Karpas-422 (cell line): Measurements from ENCODE around the gene NKTR. TPM values are rescaled to one million over a fixed set of nuclear protein-coding genes. Genes with fewer than 3 reads are reported as not detected.

Source experiments
- DNase-seq: peaks from one replicate; pipeline ENCODE4 v3.0.0-alpha.2; 2015
- H2AFZ ChIP-seq: fragments of 200-600 bp; sonication (generic); 2 replicates; pipeline ENCODE4 v1.6.1; 2014; ENCODE audit warnings: antibody characterized with exemption, low read length, mixed read lengths
- H3K27ac ChIP-seq: fragments of 200-600 bp; sonication (generic); 2 replicates; pipeline ENCODE4 v1.5.1; 2014; ENCODE audit warnings: mild to moderate bottlenecking, low read length, moderate library complexity
- H3K27me3 ChIP-seq: fragments of 200-600 bp; sonication (generic); 2 replicates; pipeline ENCODE4 v1.6.1; 2014; ENCODE audit warnings: low read length, mixed read lengths
- H3K36me3 ChIP-seq: fragments of 200-600 bp; sonication (generic); 2 replicates; pipeline ENCODE4 v1.6.1; 2014; ENCODE audit warnings: low read length, mixed read lengths; ENCODE audit not compliant: insufficient read depth
- H3K4me1 ChIP-seq: fragments of 200-600 bp; sonication (generic); 2 replicates; pipeline ENCODE4 v1.6.1; 2014; ENCODE audit warnings: mild to moderate bottlenecking, low read length, mixed read lengths
- H3K4me2 ChIP-seq: fragments of 200-600 bp; sonication (generic); 2 replicates; pipeline ENCODE4 v1.6.1; 2014; ENCODE audit warnings: low read length, low read depth, mild to moderate bottlenecking; ENCODE audit not compliant: poor library complexity, severe bottlenecking
- H3K4me3 ChIP-seq: fragments of 200-600 bp; sonication (generic); 2 replicates; pipeline ENCODE4 v1.5.1; 2014; ENCODE audit warnings: mild to moderate bottlenecking, antibody characterized with exemption, low read length, mixed read lengths
- H3K79me2 ChIP-seq: fragments of 200-600 bp; sonication (generic); 2 replicates; pipeline ENCODE4 v1.6.1; 2014; ENCODE audit warnings: mild to moderate bottlenecking, low read length, mixed read lengths
- H3K9ac ChIP-seq: fragments of 200-600 bp; sonication (generic); 2 replicates; pipeline ENCODE4 v1.6.0; 2014; ENCODE audit warnings: low read length
- H3K9me2 ChIP-seq: fragments of 200-600 bp; sonication (generic), shearing (Covaris generic); replicated peaks from 2 replicates; pipeline ENCODE4 v1.6.0; 2014; ENCODE audit warnings: mild to moderate bottlenecking, low read length, moderate library complexity; ENCODE audit not compliant: insufficient read depth
- H3K9me3 ChIP-seq: fragments of 300-700, 200-600 bp; sonication (generic); 2 replicates; pipeline ENCODE4 v1.6.1; 2014; ENCODE audit warnings: low read length, mixed read lengths
- H4K20me1 ChIP-seq: fragments of 200-600 bp; sonication (generic); 2 replicates; pipeline ENCODE4 v1.6.1; 2014; ENCODE audit warnings: mild to moderate bottlenecking, antibody characterized with exemption, low read length, low read depth; ENCODE audit not compliant: insufficient read depth
- total RNA-seq: library from RNA; depleted of rRNA; stranded (reverse); fragments of >200 nt; shearing (Covaris generic); gene quantifications from 2 replicates; pipeline ENCODE4 v1.2.3, GENCODE V29; 2014; ENCODE audit warnings: low replicate concordance

NKTR gene
- total RNA-seq, 1 experiment from 2014 or later, result 178 TPM

GRCh38 chr3:42685891-42686820 is 85.7 kb downstream of the NKTR start:
- Histone ChIP-seq H3K27ac (no peak overlapping the region), H3K4me3 (no peak overlapping the region), H3K9me3 (no peaks in the 10 kb centered on the region), H3K79me2 (no peaks in the 10 kb centered on the region), H3K27me3 (no peaks in the 10 kb centered on the region), H4K20me1 (no peaks in the 10 kb centered on the region), H3K9ac (no peak overlapping the region), H3K4me1 (no peaks in the 10 kb centered on the region), H3K4me2 (no peak overlapping the region), H3K9me2 (no peaks in the 10 kb centered on the region), H2AFZ (no peak overlapping the region), H3K36me3 (no peaks in the 10 kb centered on the region)
- DNase-seq, result no peak

- H3K4me1 ChIP-seq, result no peaks in the 10 kb centered on the region
- H3K9ac ChIP-seq, result no peak overlapping the region
- H3K27ac ChIP-seq, result no peak overlapping the region
- H3K27me3 ChIP-seq, result no peaks in the 10 kb centered on the region
- no peaks in the 10 kb centered on the region for H3K79me2 ChIP-seq
- no peak for DNase-seq
- H4K20me1 ChIP-seq, result no peaks in the 10 kb centered on the region
- no peaks in the 10 kb centered on the region for H3K9me3 ChIP-seq
- H3K4me3 ChIP-seq, result no peak overlapping the region
- H2AFZ ChIP-seq, result no peak overlapping the region
- no peaks in the 10 kb centered on the region for H3K36me3 ChIP-seq
- no peaks in the 10 kb centered on the region for H3K9me2 ChIP-seq
- H3K4me2 ChIP-seq, result no peak overlapping the region
Measured at GRCh38 chr3:42686832-42687650, 86.6 kb downstream of the NKTR start.

GRCh38 chr3:42688016-42688415 is 87.5 kb downstream of the NKTR start:
- Histone ChIP-seq H3K27ac (no peak overlapping the region), H2AFZ (no peak overlapping the region), H3K9ac (no peak overlapping the region), H3K36me3 (no peaks in the 10 kb centered on the region), H3K27me3 (no peaks in the 10 kb centered on the region), H4K20me1 (no peaks in the 10 kb centered on the region), H3K9me3 (no peaks in the 10 kb centered on the region), H3K4me1 (no peaks in the 10 kb centered on the region), H3K4me3 (no peak overlapping the region), H3K9me2 (no peaks in the 10 kb centered on the region), H3K79me2 (no peaks in the 10 kb centered on the region), H3K4me2 (no peak overlapping the region)
- DNase-seq, result no peak

- Histone ChIP-seq H3K79me2 (no peaks in the 10 kb centered on the region), H3K9ac (no peak overlapping the region), H2AFZ (no peak overlapping the region), H3K27me3 (no peaks in the 10 kb centered on the region), H3K4me2 (no peak overlapping the region), H3K9me3 (no peaks in the 10 kb centered on the region), H3K4me1 (no peaks in the 10 kb centered on the region), H3K4me3 (no peak overlapping the region), H3K9me2 (no peaks in the 10 kb centered on the region), H3K36me3 (no peaks in the 10 kb centered on the region), H3K27ac (no peak overlapping the region), H4K20me1 (no peaks in the 10 kb centered on the region)
- DNase-seq, result no peak
Measured at GRCh38 chr3:42688487-42689420, 88.3 kb downstream of the NKTR start.

- DNase-seq, result no peak
- H3K36me3 ChIP-seq, result no peaks in the 10 kb centered on the region
Measured at GRCh38 chr3:42689421-42690014, 89.0 kb downstream of the NKTR start.

GRCh38 chr3:42690191-42690590 is 89.7 kb downstream of the NKTR start:
- Histone ChIP-seq H3K4me2 (no peak overlapping the region), H3K9me2 (no peaks in the 10 kb centered on the region), H3K4me3 (no peak overlapping the region), H3K9ac (no peak overlapping the region), H3K9me3 (no peaks in the 10 kb centered on the region), H3K79me2 (no peaks in the 10 kb centered on the region), H2AFZ (no peak overlapping the region), H4K20me1 (no peaks in the 10 kb centered on the region), H3K27me3 (no peaks in the 10 kb centered on the region), H3K27ac (no peak overlapping the region), H3K36me3 (no peaks in the 10 kb centered on the region), H3K4me1 (no peaks in the 10 kb centered on the region)
- no peak for DNase-seq

More at GRCh38 chr3:42689421-42690014, 89.0 kb downstream of the NKTR start:
- H4K20me1 ChIP-seq, result no peaks in the 10 kb centered on the region
- no peaks in the 10 kb centered on the region for H3K9me2 ChIP-seq
- H3K27me3 ChIP-seq, result no peaks in the 10 kb centered on the region
- H3K9me3 ChIP-seq, result no peaks in the 10 kb centered on the region
- no peak overlapping the region for H3K4me3 ChIP-seq
- H2AFZ ChIP-seq, result no peak overlapping the region
- no peaks in the 10 kb centered on the region for H3K79me2 ChIP-seq
- H3K4me1 ChIP-seq, result no peaks in the 10 kb centered on the region
- H3K9ac ChIP-seq, result no peak overlapping the region
- H3K4me2 ChIP-seq, result no peak overlapping the region
- H3K27ac ChIP-seq, result no peak overlapping the region

GRCh38 chr3:42690766-42691680 is 90.5 kb downstream of the NKTR start:
- Histone ChIP-seq H3K4me1 (no peaks in the 10 kb centered on the region), H3K27ac (no peak overlapping the region), H3K36me3 (no peaks in the 10 kb centered on the region), H3K9me3 (no peaks in the 10 kb centered on the region), H3K9ac (no peak overlapping the region), H2AFZ (no peak overlapping the region), H3K27me3 (no peaks in the 10 kb centered on the region), H3K4me2 (no peak overlapping the region), H3K9me2 (no peaks in the 10 kb centered on the region), H3K79me2 (no peaks in the 10 kb centered on the region), H3K4me3 (no peak overlapping the region), H4K20me1 (no peaks in the 10 kb centered on the region)
- no peak for DNase-seq
